OCI-LY7 (cell line): ENCODE measurements around the gene CCDC27.

Experiments
- EZH2phosphoT487 ChIP-seq: fragments of 200-600 bp; sonication (generic); IDR thresholded peaks from 2 replicates; pipeline ENCODE4 v1.6.1; 2018; ENCODE audit warnings: low read depth, borderline replicate concordance, mild to moderate bottlenecking, mixed run types, antibody characterized with exemption, low read length, moderate library complexity, mixed read lengths
- TF ChIP-seq, protein P1 (sequence below): fragments of 200-600 bp; sonication (generic); conservative IDR thresholded peaks from 2 replicates; pipeline ENCODE4 v1.5.1; 2014; ENCODE audit warnings: mild to moderate bottlenecking, antibody characterized with exemption, low read length, moderate library complexity, mixed read lengths

DNA sequence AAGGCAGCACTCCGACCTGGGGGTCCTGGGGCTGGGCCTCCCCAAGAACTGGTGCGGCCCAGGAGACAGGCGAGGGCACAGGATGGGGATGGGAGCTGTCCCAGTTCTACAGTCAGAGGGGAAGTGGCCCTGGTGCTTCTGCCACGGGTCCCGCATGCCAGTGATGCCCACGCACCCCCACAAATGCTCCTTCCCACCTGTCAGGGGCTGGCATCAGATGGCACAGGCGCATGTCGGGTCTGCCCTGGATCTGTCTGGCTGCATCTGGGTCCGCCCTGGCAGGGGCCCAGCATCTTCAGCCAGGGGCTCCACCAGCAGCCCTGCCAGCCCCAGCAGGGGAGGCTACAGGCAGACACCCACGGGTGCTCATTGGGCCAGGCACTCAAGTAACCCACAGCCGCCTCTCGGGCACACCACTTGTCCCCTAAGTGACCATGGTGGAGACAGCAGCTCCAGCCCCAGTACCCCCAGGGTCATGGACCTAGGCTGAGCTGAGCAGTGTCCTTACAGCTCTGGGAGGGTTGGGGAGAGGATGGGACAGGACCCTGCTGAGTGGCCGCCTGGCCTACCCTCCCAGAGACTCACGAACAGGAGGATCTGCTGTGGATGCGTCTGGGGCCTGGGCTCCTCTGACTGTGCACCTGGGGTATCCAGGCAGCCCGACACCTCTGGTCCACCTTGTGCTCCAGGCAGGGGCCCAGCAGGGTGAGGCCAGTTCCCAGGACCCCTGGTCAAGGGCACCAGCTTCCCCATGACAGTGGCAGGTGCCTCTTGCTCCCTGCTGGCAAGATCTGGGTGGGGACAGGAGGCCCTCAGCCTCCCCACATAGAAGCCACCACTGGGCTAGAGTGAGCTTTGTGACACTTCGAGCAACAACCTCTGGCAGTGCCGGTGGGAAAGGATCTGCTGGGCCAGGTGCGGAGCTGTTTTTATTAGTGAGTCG lies 25.7 kb downstream of the CCDC27 start:
- TF ChIP-seq, protein P1, sequence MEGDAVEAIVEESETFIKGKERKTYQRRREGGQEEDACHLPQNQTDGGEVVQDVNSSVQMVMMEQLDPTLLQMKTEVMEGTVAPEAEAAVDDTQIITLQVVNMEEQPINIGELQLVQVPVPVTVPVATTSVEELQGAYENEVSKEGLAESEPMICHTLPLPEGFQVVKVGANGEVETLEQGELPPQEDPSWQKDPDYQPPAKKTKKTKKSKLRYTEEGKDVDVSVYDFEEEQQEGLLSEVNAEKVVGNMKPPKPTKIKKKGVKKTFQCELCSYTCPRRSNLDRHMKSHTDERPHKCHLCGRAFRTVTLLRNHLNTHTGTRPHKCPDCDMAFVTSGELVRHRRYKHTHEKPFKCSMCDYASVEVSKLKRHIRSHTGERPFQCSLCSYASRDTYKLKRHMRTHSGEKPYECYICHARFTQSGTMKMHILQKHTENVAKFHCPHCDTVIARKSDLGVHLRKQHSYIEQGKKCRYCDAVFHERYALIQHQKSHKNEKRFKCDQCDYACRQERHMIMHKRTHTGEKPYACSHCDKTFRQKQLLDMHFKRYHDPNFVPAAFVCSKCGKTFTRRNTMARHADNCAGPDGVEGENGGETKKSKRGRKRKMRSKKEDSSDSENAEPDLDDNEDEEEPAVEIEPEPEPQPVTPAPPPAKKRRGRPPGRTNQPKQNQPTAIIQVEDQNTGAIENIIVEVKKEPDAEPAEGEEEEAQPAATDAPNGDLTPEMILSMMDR, result no peak
- no peak for TF ChIP-seq EZH2phosphoT487
